Measurements from ENCODE around the gene KCNK18.
"Not testable (repeated sequence)": the region's sequence is repeated elsewhere in the genome, so short reads cannot be mapped to it uniquely, and the experiment has no call there.

KCNK18 gene

DNA sequence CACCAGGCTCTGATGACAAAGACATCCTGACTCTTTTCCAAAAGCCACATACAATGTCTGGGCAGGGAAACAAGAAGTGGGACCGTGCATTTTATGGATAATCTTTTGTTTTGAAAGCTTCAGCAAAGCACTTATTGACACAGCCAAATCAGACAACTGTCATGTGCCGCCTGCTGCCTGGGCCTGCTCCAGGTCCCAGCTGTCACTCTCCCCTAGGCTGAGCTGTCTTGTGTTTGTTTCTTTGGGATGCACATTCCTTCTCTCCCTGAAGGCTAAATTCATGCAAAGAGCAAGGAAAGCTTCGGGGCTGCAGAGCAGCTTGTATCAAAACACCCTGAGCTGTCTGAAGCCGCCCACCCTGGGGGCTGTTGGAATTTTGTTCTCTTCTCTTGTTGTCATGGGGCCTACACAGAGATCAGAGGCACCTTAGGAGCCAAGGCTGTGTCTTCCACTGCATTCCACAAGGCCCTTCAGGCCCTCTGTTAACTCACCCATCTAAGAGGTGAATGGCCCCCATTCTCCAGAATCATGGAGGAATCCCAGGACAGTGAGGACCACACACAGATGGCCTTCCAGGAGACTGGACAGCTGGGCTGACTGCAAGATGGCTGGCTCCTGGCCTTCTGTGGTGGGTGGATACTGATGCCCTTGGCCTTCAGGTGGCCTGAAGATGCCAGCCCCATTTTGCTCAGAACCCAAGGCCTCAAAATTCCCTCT, 25.8 kb downstream of the KCNK18 start:
- no peak for DNase-seq

DNA sequence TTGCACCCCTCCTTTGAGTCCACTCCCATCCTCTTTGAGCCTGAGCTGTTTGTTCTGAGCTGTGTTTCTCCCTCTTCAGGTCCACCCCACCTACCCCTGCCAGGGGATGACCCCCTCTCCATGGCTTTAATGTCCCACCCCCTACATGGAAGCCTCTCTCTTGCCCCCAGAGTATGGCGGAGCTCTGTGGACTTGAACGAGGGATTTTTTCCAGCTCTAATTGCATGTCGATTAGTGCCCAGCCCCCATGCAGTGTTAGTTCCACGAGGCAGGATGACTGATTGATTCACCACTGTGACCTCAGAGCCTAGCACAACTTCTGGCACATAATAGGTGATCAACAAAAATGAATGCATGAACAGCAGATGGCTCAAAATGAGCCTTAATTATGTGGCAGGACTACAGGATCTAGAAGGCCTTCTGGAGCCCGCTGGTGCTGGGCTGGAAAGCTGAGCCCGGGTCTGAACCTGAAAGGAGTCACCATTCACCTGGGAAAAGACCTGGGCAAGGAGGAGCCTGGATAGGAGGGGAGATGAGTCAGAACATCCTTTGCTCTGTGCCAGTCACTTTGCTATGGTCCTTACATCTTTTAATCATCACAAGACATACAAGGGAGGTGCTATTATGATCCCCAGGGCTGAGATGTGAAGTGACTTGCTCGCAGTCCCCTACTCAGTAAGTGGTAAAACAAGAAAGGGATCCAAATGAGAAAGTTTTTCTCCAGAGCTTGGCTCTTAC, 26.6 kb downstream of the KCNK18 start:
- DNase-seq = no peak

DNA sequence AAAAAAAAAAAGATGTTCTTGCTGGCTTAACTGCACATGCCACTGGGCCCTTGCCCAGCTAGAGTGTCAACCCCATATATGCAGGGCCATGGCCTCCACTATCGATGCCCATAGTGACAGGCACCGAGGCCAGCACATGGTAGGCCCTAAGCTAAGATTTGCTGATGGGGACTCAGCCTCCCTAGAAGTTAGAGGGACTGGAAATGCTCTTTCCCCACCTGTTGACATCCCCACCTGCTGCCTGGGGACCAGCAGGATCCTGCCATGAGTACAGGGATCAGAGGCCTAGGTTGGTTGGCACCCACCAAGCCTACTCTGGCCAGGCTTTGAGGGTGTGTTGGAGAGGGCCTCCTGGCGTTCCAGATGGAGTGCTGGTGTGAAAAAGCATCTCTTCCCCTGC, 27.6 kb downstream of the KCNK18 start:
- DNase-seq = no peak

DNA sequence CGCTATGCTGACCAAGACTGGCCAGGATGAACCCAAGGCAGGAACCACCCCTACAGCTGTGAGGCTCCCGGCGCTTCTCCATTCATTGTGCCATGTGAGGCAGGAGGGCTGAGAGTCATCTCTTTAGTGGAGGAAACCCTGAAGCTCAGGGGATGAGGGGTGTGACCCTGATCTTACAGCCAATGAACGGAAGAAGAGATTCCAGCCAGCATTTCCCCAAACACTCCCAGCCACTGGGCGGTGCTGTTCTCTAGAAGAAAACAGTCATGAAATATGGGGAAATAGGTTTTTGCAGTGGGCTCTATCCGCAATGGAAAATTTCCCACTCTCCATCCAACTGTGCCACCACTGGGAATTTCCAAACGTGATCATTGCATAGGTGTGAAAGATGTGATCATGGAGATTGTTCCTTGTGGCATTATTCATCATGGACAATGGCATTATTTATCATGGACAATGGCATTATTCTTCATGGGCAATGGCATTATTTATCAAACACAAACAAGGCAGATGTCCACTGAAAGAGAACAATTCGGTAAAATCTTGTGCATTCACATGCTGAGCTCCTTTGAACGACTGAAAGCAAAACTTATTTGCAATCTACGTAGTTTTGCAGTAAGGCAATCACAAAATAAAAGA, 29.6 kb downstream of the KCNK18 start:
- DNase-seq = no peak

DNA sequence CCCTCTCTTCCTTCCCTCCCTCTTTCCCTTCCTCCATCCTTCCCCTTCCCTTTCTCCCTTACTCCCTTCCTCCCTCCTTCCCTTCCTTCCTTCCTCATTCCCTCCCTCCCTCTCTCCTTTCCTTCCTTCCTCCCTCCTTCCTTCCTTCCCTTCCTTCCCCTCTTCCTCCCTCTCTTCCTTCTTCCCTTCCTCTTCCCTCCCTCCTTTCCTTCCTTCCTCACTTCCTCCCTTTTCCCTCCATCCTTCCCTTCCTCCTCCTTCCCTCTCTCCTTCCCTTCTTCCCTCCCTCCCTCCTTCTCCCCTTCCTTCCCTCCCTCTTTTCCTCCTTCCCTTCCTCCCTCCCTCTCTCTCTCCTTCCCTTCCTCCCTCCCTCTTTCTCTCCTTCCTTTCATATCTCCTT, 30.9 kb downstream of the KCNK18 start:
- DNase-seq = no peak

DNA sequence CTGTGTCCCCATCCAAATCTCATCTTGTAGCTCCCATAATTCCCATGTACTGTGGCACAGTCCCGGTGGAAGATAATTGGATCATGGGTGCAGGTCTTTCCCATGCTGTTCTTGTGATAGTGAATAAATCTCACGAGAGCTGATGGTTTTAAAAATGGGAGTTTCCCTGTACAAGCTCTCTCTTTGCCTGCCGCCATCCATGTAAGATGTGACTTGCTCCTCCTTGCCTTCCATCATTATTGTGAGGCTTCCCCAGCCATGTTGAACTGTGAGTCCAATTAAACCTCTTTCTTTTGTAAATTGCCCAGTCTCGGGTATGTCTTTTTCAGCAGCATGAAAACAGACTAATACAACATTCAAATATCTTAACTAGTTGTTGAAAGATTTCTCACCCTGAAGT, 32.8 kb downstream of the KCNK18 start:
- not testable (repeated sequence) for DNase-seq

DNA sequence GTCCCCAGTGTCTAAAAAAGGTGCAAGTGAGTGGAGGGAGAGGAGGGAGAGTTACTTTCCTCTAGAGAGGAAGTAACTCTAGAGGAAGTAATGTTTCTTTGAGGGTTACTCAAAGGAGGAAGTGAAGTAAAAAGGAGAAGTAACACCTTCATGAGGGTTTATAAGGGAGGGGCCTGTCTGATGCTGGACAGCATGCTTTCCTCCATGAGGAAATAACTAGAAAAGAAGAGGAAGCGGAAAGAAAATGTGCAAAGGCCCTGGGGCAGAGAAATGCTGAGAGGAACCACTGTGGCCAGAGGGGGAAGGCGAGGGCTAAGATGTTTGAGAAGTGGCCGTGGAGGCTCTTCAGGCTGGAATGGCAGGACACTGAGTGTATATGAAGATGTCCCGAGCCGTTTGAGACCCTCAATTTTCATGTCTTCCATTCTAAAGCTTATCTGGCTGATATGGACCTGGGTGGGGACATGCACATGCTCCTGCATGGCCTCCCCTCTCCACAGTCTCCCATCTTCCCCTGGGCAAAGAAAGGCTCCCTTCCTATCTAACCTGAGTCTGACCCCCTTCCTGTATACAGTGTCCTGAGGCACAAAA, 40.2 kb downstream of the KCNK18 start:
- no peak for DNase-seq

DNA sequence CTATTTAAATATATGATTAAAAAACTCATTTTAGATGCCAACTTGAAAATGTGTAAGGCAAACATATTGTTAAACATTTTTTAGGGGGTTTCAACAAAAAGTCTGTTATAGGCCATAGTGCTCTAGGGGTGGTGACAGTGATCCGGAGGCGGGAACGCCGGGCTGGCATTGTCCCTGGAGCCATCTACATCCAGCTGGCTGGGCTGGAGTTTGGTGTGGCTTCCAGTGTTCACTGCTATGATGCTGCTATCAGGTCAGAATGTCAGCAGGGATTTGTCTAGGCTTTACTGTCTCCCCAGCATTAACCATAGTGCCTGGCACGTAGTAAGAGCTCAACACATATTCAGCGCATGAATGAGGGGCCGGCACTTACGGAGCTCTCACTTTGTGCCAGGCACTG, 41.8 kb downstream of the KCNK18 start:
- no peak for DNase-seq

DNA sequence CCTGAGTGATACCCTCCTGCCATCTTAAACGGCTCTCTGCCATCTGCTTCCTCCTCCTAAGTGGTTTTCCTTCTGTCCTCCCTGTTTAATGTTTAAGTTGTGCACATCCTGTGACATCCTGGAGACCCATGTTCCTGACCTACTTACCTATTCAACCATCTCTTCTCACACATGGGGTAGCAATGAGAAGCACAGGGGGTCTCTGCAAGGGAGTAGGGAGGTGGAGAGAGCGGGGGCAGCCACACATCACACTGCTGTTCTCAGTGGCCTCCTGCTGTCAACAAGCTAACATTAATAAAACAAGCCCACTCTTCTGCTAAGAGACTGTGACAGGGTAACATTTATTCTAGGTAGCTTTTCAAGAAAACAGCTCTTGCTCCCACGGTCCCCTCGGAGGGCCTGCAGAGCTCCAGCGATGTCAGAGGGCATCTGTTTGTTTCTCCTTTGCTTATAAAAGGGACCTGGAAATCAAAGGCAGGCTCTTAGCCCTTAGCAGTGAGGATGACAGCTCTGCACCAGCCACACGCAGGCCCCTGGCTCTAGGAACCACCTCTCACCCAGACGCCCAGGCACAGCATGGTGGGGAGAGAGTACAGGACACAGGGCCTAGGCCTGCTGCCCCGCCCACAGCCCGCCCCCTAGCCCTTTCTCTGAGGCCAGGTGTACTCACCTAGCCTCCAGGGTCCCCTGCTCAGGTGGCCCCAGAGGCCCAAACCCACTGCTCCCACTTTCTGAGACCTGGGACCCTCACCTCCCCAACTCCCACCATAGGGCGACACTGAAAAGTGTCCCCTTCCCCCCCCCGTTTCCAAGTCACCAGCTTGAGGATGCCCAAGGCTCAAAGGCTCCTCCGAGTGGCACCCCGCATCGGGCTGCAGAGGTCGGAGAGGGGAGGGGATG, 42.7 kb downstream of the KCNK18 start:
- DNase-seq = no peak

DNA sequence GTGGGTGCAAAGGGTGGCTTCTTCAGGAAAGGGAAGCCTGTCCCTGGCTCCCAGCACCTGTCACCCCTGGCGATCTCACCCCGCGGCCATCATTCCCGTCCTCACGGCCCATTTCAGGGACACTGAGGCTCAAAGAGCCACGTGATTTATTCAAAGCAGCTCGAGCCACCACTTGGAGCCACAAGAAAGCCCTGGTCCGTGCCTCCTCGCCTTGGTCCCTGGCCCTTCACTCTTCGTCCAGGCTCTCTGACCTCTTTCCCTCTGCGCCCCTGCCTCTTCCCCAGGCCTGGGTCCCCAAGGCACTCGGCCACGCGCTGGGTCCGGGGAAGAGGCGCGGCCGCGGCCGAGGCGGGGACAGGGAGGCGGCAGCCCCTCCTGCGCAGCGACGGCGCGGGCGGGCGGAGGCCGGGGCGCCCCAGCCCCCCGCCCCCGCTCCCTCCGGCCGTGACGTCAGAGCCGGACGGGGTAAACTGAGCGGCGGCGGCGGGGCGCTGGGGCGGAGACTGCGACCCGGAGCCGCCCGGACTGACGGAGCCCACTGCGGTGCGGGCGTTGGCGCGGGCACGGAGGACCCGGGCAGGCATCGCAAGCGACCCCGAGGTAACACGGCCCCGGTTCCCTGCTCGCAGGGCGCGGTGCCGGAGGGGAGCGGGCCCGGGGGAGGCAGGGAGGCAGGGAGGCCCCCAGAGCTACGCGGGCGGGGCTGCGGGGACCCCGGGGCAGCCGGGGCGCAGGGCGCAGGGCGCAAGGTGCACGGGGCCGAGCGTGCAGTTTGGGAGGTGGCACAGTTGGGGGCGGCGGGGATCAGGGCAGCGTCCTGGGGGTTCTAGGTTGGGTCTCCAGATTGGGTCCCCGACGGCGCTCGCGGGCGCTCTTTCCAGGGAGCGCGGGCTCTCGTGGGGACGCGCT, 43.6 kb downstream of the KCNK18 start, which contains the start of gene SLC18A2:
Gene SLC18A2, plus strand, starts transcription at position 494 of the 909 bp plus-strand sequence. CDS start 580 bp downstream, outside the sequence.
- no peak for DNase-seq

DNA sequence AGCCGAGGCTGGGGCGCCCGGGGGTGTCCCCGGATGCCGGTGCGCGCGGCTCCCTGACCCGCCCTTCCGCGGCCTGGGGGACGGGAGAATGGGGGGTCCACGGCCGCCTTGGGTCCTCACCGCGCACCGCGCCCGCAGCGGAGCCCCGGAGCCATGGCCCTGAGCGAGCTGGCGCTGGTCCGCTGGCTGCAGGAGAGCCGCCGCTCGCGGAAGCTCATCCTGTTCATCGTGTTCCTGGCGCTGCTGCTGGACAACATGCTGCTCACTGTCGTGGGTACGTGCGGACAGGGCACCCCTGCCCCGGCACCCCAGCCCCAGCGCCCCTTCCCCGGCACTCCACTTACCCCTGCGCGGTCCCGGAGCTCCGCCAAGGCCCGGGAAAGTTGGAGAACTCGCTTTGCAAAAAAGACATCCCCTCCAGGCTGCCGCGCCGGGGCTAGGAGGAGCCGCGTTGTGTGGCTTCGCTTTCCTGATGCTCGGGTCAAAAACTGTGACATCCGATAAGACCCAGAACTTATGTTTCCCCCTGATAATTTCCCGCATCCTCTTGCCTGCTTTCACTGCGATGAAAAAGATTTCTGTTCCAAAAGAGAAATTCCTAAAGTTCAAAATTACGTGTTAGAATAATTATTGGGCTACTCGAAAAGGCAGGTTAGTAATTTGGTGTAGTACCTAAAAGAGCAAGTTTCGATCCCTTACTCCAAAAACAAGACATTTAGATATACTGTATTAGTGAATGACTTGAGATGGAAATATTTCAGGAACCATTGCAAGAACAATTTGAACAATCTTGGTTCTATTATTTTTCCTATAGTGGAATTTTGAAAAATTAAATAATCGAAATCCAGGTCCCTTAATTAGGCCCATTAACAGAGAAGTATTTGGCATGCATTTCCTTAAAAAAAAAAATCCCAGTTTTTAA, 44.5 kb downstream of the KCNK18 start:
- DNase-seq = no peak

DNA sequence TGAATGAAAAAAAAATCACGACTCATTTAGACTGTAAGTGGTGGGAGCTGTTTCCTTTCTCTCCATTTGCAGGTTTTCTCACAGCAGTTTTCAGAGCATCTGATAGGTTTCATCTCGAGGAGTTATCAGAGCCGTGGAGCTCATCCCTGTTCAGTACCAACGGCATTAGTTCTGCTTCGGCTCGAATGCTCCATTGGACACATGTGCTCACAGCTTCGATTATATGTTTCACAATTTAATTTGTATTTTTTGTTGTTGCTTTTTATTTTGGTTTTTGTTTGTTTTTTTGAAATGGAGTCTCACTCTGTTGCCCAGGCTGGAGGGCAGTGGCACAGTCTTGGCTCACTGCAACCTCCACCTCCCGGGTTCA, 45.2 kb downstream of the KCNK18 start:
- no peak for DNase-seq

DNA sequence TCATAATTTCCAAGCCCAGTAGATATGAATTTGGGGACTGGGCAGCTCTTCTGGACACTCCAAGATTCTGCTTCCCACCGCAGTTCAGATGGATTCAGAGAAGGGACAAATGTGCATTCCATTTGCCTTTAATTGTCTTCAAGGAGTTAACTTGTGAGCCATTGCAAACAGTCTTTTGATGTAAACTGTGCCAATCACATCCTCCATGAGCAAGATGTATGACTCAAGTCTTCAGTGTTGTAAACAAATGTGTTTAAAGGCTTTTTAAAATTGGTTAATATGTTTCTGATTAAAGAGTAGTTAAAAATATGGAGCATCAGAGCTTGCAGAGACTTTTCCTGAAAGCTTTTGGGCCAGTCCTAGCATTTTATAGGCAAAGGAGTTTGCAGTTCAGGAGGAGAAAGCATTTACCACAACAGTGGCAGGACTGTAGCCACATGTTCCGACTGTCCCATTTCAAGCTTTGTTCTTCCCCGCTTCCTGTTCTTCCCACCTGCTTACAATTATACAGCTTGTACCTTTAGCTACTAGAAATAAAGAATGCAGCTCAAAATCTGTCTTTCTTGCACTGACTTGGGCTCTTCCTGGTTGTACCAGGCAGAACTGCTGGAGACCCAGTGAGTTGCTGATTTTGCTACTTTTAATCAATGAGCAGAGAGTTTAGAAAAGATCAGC, 49.8 kb downstream of the KCNK18 start:
- no peak for DNase-seq

DNA sequence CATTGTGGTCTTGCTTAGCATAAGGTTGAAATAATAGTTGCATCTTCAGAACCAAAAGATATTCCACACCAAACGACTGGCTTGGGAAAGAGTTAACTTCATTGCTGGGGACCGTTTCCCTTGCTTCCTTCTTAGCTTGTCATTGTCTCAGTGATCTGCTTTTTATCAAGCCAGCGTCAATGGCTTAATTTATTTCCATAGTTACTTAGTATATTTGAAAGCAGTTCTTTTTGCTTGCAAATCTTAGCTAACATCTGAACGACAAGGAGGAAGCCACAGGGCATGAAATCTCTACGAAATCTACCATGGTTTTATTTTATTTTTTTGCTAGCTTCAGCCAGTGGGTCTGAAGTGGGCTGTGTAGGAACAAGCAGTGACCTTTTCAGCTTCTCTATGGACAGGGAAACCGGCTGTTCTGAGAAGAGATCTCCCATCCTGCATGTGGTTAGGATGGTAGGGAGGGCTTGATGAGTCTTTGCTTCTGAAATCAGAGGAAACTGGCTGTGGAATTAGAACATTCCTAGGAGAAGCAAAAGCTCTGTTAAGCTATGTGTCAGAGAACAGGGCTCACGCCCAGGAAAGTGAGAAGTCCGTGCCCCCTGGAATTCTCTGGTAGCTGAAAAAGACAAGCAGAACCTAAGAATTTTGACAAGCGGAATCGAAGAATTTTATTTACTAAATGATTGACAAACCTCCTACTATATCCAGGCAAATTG, 51.6 kb downstream of the KCNK18 start:
- DNase-seq = no peak

DNA sequence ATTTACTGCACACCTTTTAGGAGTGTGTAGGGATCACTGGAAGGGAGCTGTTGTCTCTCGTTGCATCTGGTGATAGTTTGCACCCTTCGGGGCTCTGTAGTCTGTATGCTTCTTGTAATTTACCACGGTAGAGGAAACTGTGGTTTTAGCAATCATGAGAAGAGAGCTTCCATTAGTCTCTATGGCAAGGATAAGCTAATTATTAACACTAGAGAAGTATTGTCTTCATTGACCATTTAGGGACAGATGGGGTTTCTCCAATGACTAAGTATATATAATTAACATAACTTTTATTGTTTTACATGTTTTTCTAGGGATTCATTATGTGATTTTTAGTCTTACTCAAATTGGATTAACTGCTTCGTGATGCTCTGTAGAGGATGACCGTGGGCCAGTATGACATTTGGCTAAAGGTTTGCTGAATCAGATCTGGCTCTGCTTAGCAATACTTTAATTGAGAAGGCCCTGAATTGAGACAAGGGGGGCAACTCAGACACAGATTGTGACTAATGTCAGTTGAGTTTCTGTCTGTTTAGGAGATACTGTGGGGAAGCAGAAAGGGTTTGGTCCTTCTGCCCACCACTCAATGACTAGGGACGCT, 52.3 kb downstream of the KCNK18 start:
- DNase-seq = no peak

DNA sequence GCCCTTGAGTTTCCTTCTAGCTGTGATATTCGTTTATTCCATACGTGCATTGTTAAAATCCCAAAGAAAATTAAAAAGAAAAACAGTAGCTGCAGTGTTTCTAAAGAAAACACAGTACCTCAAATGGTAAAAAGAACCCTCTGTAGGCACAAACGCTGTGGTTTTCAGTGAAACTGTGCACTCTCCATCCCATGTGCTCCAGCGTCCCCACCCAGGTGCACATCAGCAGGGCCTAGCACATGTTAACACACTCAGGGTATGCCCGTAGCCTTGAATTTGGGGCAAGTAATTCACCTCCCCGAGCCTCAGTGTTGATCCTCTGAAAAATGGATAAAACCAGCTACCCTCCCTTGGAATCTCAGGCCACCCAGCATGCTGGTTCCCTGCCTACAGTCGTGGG, 53.1 kb downstream of the KCNK18 start:
- no peak for DNase-seq

DNA sequence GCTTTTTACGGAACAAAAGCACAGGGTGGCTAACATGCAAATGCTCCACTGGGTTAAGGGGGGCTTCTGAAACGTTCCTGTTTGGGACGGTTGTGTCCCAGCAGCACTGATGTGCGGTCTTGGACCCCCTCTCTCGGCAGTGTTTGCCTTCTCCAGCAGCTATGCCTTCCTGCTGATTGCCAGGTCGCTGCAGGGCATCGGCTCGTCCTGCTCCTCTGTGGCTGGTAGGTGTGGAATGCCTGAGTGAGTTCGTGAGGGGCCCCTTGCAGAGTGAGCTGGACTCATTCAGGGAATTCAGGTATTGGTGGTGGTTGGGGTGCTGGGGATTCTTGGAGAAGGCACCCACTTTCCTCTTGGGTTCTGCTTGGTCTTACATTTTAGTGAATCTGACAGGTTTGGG, 56.6 kb downstream of the KCNK18 start:
- DNase-seq = no peak

DNA sequence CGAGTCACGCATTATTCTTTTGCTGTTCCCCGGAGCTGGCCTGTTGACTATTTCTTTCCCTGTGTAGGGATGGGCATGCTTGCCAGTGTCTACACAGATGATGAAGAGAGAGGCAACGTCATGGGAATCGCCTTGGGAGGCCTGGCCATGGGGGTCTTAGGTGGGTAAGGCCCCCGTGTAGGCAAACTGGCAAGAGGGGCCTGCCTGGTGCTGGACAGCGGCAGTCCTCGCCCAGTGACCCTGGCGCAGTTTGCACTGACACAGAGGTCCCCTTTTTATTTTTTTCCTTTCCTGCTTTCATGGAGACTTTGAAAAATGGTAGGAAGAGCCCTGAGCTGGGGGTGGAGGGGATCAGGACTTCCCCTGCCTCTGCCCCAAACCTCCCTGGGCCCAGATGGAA, 57.0 kb downstream of the KCNK18 start:
- no peak for DNase-seq
